Measurements from ENCODE around the gene DBNDD1. TPM values are rescaled to one million over a fixed set of nuclear protein-coding genes. Genes with fewer than 3 reads are reported as not detected.
"Not testable (repeated sequence)": the region's sequence is repeated elsewhere in the genome, so short reads cannot be mapped to it uniquely, and the experiment has no call there.

Gene DBNDD1
- total and polyA plus RNA-seq, 5 donors: 1.7 to 2.5 (median 2.2) TPM

DNA sequence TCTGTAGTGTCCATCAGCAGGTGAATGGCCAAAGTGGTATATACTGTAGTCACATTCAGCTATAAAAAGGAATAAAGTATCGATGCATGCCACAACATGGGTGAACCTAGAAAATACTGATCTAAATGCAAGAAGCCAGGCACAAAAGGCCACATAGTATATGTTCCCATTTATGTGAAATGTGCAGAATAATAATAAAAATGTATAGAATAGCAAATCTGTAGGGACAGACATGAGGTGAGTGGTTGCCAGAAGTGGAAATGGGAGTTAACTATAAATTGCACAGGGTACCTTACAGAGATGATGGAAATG, 23.1 kb downstream of the DBNDD1 start:
- no peaks in the 10 kb centered on the region for H3K4me1 ChIP-seq (ENCODE audit: control insufficient read depth, insufficient read depth, low read length)
- no peak overlapping the region for H3K4me3 ChIP-seq (ENCODE audit: low read length)
- intact Hi-C loops (cut with DNase I): no loop called here
- no peak for DNase-seq
- H3K27ac ChIP-seq (ENCODE audit: low read length): no peak overlapping the region
- no peak for ATAC-seq
- WGBS: 100% methylated on average over 1 of the region's 1 CpG
- no peaks in the 10 kb centered on the region for H3K27me3 ChIP-seq (ENCODE audit: control insufficient read depth, insufficient read depth)
- H3K9me3 ChIP-seq (ENCODE audit: control insufficient read depth, low read length): no peaks in the 10 kb centered on the region

DNA sequence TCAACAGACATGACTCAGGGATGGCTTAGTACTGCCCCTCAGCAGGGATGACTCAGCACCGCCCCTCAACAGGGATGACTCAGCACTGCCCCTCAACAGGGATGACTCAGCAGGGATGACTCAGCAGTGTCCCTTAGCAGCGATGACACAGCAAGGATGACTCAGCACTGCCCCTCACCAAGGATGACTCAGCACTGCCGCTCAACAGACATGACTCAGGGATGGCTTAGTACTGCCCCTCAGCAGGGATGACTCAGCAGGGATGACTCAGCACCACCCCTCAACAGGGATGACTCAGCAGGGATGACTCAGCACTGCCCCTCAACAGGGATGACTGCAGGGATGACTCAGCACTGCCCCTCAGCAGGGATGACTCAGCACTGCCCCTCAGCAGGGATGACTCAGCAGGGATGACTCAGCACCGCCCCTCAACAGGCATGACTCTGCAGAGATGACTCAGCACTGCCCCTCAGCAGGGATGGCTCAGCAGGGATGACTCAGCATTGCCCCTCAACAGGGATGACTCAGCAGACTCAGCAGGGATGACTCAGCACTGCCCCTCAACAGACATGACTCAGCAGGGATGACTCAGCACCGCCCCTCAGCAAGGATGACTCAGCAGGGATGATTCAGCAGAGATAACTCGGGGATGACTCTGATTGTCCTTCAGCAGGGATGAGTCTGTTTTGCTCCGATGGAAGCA, 23.6 kb downstream of the DBNDD1 start:
- H3K27me3 ChIP-seq (ENCODE audit: control insufficient read depth, insufficient read depth); DNase-seq; H3K4me3 ChIP-seq (ENCODE audit: low read length); intact Hi-C loops (cut with DNase I); H3K4me1 ChIP-seq (ENCODE audit: control insufficient read depth, insufficient read depth, low read length); ATAC-seq; H3K9me3 ChIP-seq (ENCODE audit: control insufficient read depth, low read length): not testable (repeated sequence)
- H3K27ac ChIP-seq (ENCODE audit: low read length): peak overlapping the region; percentile 61
- WGBS: 94% methylated on average over 7 of the region's 7 CpGs

- intact Hi-C loops (cut with DNase I); H3K4me1 ChIP-seq (ENCODE audit: control insufficient read depth, insufficient read depth, low read length); H3K4me3 ChIP-seq (ENCODE audit: low read length); DNase-seq; H3K27me3 ChIP-seq (ENCODE audit: control insufficient read depth, insufficient read depth); H3K9me3 ChIP-seq (ENCODE audit: control insufficient read depth, low read length): not testable (repeated sequence)
- ATAC-seq: peak in 1 of 2 donors; percentile 29
- WGBS: 86% methylated on average over 8 of the region's 8 CpGs
- peak overlapping the region; percentile 61 for H3K27ac ChIP-seq (ENCODE audit: low read length)
Observed at GRCh38 chr16:89994721-89995474, 24.4 kb downstream of the DBNDD1 start.

- Histone ChIP-seq H3K9me3 (ENCODE audit: control insufficient read depth, low read length) (no peaks in the 10 kb centered on the region), H3K4me1 (ENCODE audit: control insufficient read depth, insufficient read depth, low read length) (no peaks in the 10 kb centered on the region), H3K27ac (ENCODE audit: low read length) (no peak overlapping the region), H3K27me3 (ENCODE audit: control insufficient read depth, insufficient read depth) (no peaks in the 10 kb centered on the region), H3K4me3 (ENCODE audit: low read length) (no peak overlapping the region)
- DNase-seq (no peak), ATAC-seq (peak in 1 of 2 donors; percentile 13)
- WGBS: 88% methylated on average over 7 of the region's 7 CpGs
- intact Hi-C loops (cut with DNase I): no loop called here
Observed at GRCh38 chr16:89994389-89994720, 24.9 kb downstream of the DBNDD1 start.

DNA sequence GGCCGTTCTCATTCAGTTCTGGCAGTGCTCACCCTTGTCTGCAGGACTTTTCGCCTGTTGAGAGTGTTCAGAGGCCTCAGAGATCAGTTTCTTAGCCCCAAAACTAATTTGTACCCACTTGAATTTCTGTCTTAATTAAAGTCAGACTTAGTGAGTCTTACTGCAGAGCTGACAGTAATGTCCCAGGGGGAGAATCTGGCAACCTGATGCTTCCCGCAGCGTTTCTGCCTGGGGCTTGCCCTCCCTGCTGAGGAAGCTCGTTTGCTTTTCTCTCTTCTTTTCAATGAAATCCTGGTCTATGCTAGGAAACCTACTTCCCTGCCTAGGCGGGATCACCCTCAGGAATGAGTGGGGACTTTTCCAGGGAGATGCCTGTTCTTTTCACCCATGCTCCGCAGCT, 25.3 kb downstream of the DBNDD1 start:
- no peaks in the 10 kb centered on the region for H3K4me1 ChIP-seq (ENCODE audit: control insufficient read depth, insufficient read depth, low read length)
- H3K27me3 ChIP-seq (ENCODE audit: control insufficient read depth, insufficient read depth): no peaks in the 10 kb centered on the region
- H3K4me3 ChIP-seq (ENCODE audit: low read length): no peak overlapping the region
- intact Hi-C loops (cut with DNase I): no loop called here
- ATAC-seq (no peak), DNase-seq (no peak)
- no peaks in the 10 kb centered on the region for H3K9me3 ChIP-seq (ENCODE audit: control insufficient read depth, low read length)
- H3K27ac ChIP-seq (ENCODE audit: low read length): no peak overlapping the region
- WGBS: 80% methylated on average over 7 of the region's 7 CpGs

DNA sequence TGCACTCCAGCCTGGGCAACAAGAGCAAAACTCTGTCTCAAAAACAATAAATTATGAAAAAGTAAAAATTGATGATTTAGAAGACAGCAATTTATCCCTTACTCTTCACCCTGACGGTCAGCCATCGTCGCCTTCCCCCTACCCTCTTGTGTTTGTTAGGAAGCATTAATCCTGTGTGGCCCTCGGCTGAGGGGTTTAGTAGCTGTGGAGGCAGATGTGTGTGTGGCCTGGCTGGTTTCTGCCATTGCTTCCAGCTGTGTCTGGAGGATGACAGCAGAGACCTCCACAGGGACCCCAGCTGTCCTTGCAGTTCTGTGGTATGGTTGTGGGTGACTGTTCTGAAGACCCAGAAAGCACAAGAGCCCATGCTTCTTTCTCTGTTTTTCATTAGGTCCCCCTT, 25.9 kb downstream of the DBNDD1 start:
- no peak for ATAC-seq
- Histone ChIP-seq H3K9me3 (ENCODE audit: control insufficient read depth, low read length) (no peaks in the 10 kb centered on the region), H3K27ac (ENCODE audit: low read length) (no peak overlapping the region), H3K4me1 (ENCODE audit: control insufficient read depth, insufficient read depth, low read length) (no peaks in the 10 kb centered on the region), H3K4me3 (ENCODE audit: low read length) (no peak overlapping the region), H3K27me3 (ENCODE audit: control insufficient read depth, insufficient read depth) (no peaks in the 10 kb centered on the region)
- intact Hi-C loops (cut with DNase I): no loop called here
- DNase-seq: no peak
- 95% methylated on average over 4 of the region's 4 CpGs for WGBS

DNA sequence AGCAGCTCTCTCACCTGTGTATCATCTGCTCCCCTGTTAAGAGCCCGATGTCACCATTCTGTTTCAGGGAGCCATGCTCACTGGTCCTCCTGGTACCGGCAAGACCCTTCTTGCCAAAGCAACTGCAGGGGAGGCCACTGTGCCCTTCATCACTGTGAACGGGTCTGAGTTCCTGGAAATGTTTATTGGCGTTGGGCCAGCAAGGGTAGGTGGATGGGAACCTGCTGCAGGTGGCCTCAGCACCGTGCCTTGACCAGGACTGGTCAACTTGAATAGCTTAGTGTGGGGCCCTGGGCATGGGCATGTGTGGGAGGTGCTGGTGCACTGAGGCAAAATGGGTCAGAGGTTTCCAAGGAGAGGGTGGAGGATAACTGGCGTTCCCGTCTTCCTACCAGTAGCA, 28.5 kb downstream of the DBNDD1 start:
- WGBS: 86% methylated on average over 7 of the region's 7 CpGs
- no peaks in the 10 kb centered on the region for H3K27me3 ChIP-seq (ENCODE audit: control insufficient read depth, insufficient read depth)
- H3K4me3 ChIP-seq (ENCODE audit: low read length): no peak overlapping the region
- no peak overlapping the region for H3K27ac ChIP-seq (ENCODE audit: low read length)
- intact Hi-C loops (cut with DNase I): no loop called here
- DNase-seq (no peak), ATAC-seq (no peak)
- H3K4me1 ChIP-seq (ENCODE audit: control insufficient read depth, insufficient read depth, low read length): no peaks in the 10 kb centered on the region
- H3K9me3 ChIP-seq (ENCODE audit: control insufficient read depth, low read length): no peaks in the 10 kb centered on the region

DNA sequence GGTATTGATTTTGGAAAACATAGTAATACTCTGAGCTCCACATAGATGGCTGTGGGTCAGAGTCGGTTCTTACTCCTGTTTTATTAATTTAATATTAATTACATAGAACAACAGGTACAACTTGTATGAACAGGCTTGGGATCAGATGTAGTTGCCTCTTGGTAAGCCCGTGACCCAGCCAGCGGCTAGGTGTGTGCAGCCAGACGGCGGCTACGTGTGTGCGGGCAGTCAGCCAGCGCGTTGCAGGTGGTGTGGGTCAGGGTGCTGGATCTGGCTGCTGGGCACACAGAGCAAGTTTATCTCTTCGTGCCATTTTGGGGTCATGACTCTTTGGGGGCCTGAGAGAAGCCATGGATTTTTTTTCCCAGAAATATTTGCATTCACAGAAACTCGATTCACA, 30.3 kb downstream of the DBNDD1 start:
- Histone ChIP-seq H3K27me3 (ENCODE audit: control insufficient read depth, insufficient read depth) (no peaks in the 10 kb centered on the region), H3K27ac (ENCODE audit: low read length) (no peak overlapping the region), H3K4me1 (ENCODE audit: control insufficient read depth, insufficient read depth, low read length) (no peaks in the 10 kb centered on the region), H3K9me3 (ENCODE audit: control insufficient read depth, low read length) (no peaks in the 10 kb centered on the region), H3K4me3 (ENCODE audit: low read length) (no peak overlapping the region)
- intact Hi-C loops (cut with DNase I): no loop called here
- no peak for DNase-seq
- ATAC-seq: no peak
- 89% methylated on average over 11 of the region's 11 CpGs for WGBS

GRCh38 chr16:89987169-89987568, 32.1 kb downstream of the DBNDD1 start:
- peak in 1 of 2 donors; percentile 39 for ATAC-seq
- Histone ChIP-seq H3K4me3 (ENCODE audit: low read length) (no peak overlapping the region), H3K9me3 (ENCODE audit: control insufficient read depth, low read length) (no peaks in the 10 kb centered on the region), H3K27me3 (ENCODE audit: control insufficient read depth, insufficient read depth) (no peaks in the 10 kb centered on the region), H3K27ac (ENCODE audit: low read length) (no peak overlapping the region), H3K4me1 (ENCODE audit: control insufficient read depth, insufficient read depth, low read length) (no peaks in the 10 kb centered on the region)
- intact Hi-C loops (cut with DNase I): no loop called here
- no peak for DNase-seq
- WGBS: 95% methylated on average over 7 of the region's 7 CpGs

DNA sequence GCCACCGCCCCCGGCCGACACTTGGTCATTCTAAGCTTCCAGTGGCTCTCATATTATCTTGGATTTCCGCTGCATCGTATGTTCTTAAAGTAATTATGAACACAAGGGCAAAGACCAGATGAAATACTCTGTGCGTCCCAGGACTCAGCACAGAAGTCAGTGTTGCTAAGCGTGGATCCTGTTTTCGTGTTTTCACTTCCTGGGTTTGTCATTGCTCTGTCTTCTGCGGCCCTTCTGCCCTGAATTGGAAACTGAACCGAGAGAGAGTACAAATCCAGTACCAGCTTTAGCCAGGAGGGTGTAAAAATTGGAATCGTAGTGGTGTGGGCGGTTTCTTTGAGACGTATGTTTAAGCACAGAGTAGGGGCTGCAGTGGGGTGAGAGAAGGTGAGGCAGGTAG, 32.7 kb downstream of the DBNDD1 start:
- no peaks in the 10 kb centered on the region for H3K4me1 ChIP-seq (ENCODE audit: control insufficient read depth, insufficient read depth, low read length)
- intact Hi-C loops (cut with DNase I): no loop called here
- H3K9me3 ChIP-seq (ENCODE audit: control insufficient read depth, low read length): no peaks in the 10 kb centered on the region
- H3K27ac ChIP-seq (ENCODE audit: low read length): no peak overlapping the region
- WGBS: 94% methylated on average over 13 of the region's 13 CpGs
- DNase-seq (no peak), ATAC-seq (no peak)
- no peaks in the 10 kb centered on the region for H3K27me3 ChIP-seq (ENCODE audit: control insufficient read depth, insufficient read depth)
- H3K4me3 ChIP-seq (ENCODE audit: low read length): no peak overlapping the region

DNA sequence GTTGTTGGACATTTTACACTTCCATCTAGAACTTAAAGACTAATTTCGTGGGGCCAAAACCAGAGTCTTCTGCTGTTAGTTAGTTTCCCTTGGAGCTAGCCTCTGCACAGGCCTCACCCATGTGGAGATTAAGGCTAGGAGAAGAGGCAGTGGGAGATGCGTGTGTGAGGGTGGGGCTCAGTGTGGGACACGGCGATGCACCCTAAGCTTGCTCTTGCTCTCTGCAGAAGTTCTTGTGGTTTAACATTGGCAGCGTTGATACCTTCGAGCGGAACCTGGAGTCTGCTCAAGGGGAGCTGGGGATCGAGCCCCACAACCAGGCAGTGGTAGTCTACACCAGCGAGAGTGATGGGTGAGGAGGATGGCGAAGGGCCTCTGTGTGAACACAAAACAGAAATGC, 34.0 kb downstream of the DBNDD1 start:
- no peaks in the 10 kb centered on the region for H3K9me3 ChIP-seq (ENCODE audit: control insufficient read depth, low read length)
- no peak overlapping the region for H3K4me3 ChIP-seq (ENCODE audit: low read length)
- intact Hi-C loops (cut with DNase I): no loop called here
- DNase-seq (no peak), ATAC-seq (no peak)
- no peak overlapping the region for H3K27ac ChIP-seq (ENCODE audit: low read length)
- H3K4me1 ChIP-seq (ENCODE audit: control insufficient read depth, insufficient read depth, low read length): no peaks in the 10 kb centered on the region
- no peaks in the 10 kb centered on the region for H3K27me3 ChIP-seq (ENCODE audit: control insufficient read depth, insufficient read depth)
- 95% methylated on average over 10 of the region's 10 CpGs for WGBS

Data from right cardiac atrium (tissue), 5 donors.